Spleen (tissue), 11 donors: ENCODE results near the gene FAM83G. TPM values are rescaled to one million over a fixed set of nuclear protein-coding genes. Genes with fewer than 3 reads are reported as not detected.
"Not testable (repeated sequence)": the region's sequence is repeated elsewhere in the genome, so short reads cannot be mapped to it uniquely, and the experiment has no call there.

ENCODE experiments used
- DNase-seq: peaks from one replicate; pipeline ENCODE4 v3.0.0-alpha.2; 2020
- H3K27ac ChIP-seq, 8 donors: fragments of 200-600 bp; sonication (generic) in 7 of 8; 1 replicate in 4 of 8; 2 replicates in 4 of 8; pipeline versions ENCODE4 v1.5.0 to v1.8.0; 2016 to 2021; ENCODE audit warnings: inconsistent platforms in 4 of 8, mild to moderate bottlenecking in 4 of 8, moderate library complexity in 1 of 8
- H3K27me3 ChIP-seq, 7 donors: fragments of 200-600 bp; sonication (generic) in 6 of 7; replicated peaks in 1 of 7; 1 replicate in 4 of 7; 2 replicates in 3 of 7; pipeline versions ENCODE4 v1.5.0 to v1.8.0; 2016 to 2021; ENCODE audit warnings: inconsistent platforms in 3 of 7, mild to moderate bottlenecking in 1 of 7
- H3K36me3 ChIP-seq, 6 donors: fragments of 200-600 bp; sonication (generic) in 5 of 6; 1 replicate in 4 of 6; 2 replicates in 2 of 6; pipeline versions ENCODE4 v1.5.0 to v1.8.0; 2016 to 2021; ENCODE audit warnings: inconsistent platforms in 2 of 6
- H3K4me1 ChIP-seq, 6 donors: fragments of 200-600 bp; sonication (generic) in 5 of 6; 1 replicate in 3 of 6; 2 replicates in 3 of 6; pipeline versions ENCODE4 v1.5.0 to v1.8.0; 2016 to 2021; ENCODE audit warnings: inconsistent platforms in 3 of 6
- H3K4me3 ChIP-seq, 8 donors: fragments of 200-600 bp; sonication (generic) in 7 of 8; 1 replicate in 4 of 8; 2 replicates in 4 of 8; pipeline versions ENCODE4 v1.5.0 to v1.8.0; 2016 to 2021; ENCODE audit warnings: inconsistent platforms in 4 of 8, mild to moderate bottlenecking in 4 of 8, moderate library complexity in 2 of 8
- H3K9me3 ChIP-seq, 8 donors: fragments of 200-600 bp; sonication (generic) in 7 of 8; 1 replicate in 4 of 8; 2 replicates in 4 of 8; pipeline versions ENCODE4 v1.5.0 to v1.8.0; 2016 to 2021; ENCODE audit warnings: inconsistent platforms in 4 of 8
- CTCF ChIP-seq, 11 experiments: fragments of 200-600 bp in 7 of 11; fragments of 450-650 bp in 4 of 11; sonication (generic) in 4 of 11; IDR thresholded peaks in 8 of 11; conservative IDR thresholded peaks in 3 of 11; 1 replicate in 7 of 11; 2 replicates in 4 of 11; pipeline versions ENCODE4 v1.4.0 to v1.8.0; 2016 to 2021; ENCODE audit warnings: antibody characterized with exemption in 11 of 11, inconsistent platforms in 4 of 11, mild to moderate bottlenecking in 1 of 11
- WGBS, 5 donors: extraction: QIAGEN DNeasy Blood & Tissue Kit in 3 of 5; methylation state at CpG; one replicate each; pipeline versions ENCODE4 v1.1.5 to v1.1.7; 2013 to 2018; 5-methylcytosine and 5-hydroxymethylcytosine counted together
- intact Hi-C: fragments of 100-400 bp; cut with DNase I; formaldehyde crosslinking; loops from one replicate; pipeline ENCODE4 v1.15.0; 2023; ENCODE audit warnings: low total_unique reads
- polyA plus RNA-seq, 3 donors: library from polyadenylated mRNA; stranded (reverse); fragments of 200-250 nt; gene quantifications; one replicate each; pipeline ENCODE4 v1.2.1, GENCODE V29; 2013
- total RNA-seq, 7 donors: library from RNA; depleted of rRNA in 3 of 7; stranded (reverse); fragments of >200 nt in 3 of 7; fragmentation: NEBNext Ultra II Directional in 4 of 7; extraction: Animal tissue kit (Norgen Biotek cat#: 25700) in 4 of 7; gene quantifications; one replicate each; pipeline versions ENCODE4 v1.1.0 to v1.2.1, GENCODE V29; 2016 to 2021
- donor health status: healthy with polysubstance abuse.
- donor health status: DM: no; HTN: no; CAD: no; lungs with moderate emphysema.
- donor health status: DM: no; HTN: no; CAD: no.
- donor health status: Bipolar disorder and iron deficiency.
- donor health status: healthy.
- donor health status: DM: no; HTN: no; CAD: no.
- donor health status: DM: yes; HTN: yes; CAD: no.

FAM83G gene
- total and polyA plus RNA-seq, 10 donors: 1.3 to 5.4 (median 4.6) TPM

DNA sequence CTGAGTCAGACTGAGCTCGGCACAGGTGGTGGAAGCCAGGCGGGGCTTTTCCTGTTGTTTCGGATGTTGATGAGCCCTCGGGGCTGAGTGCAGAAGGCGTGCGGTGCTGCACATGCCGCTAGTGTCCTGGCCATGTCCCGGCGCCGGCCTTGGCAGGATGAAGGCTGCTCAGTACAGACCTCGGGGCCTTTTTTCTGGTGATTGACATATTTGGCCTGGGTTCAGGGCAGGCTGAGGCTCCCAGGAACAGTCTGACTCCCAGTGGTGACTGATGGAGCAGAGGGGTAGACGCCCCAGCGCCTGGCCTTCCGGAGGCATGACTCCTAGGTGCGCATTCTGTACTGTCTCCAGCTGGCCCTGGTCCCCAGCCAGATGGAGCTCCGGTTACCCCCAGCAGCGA is 33.4 kb upstream of the FAM83G start:
- H3K4me1 ChIP-seq, H3K4me3 ChIP-seq, H3K27ac ChIP-seq, H3K36me3 ChIP-seq, DNase-seq, intact Hi-C loops, H3K27me3 ChIP-seq, H3K9me3 ChIP-seq: not testable (repeated sequence)
- no CpG with 5 or more reads among the region's 17 CpGs for WGBS, 5 donors

GRCh38 chr17:19037547-19037946 is 33.0 kb upstream of the FAM83G start:
- H3K27ac ChIP-seq, DNase-seq, H3K4me3 ChIP-seq, intact Hi-C loops, H3K4me1 ChIP-seq, H3K36me3 ChIP-seq, H3K27me3 ChIP-seq, H3K9me3 ChIP-seq: not testable (repeated sequence)
- no CpG with 5 or more reads among the region's 6 CpGs for WGBS, 5 donors

GRCh38 chr17:19036186-19036585 is 31.6 kb upstream of the FAM83G start:
- H3K4me1 ChIP-seq, intact Hi-C loops, H3K36me3 ChIP-seq, H3K27ac ChIP-seq, DNase-seq, H3K4me3 ChIP-seq, H3K9me3 ChIP-seq, H3K27me3 ChIP-seq: not testable (repeated sequence)
- WGBS, 5 donors: no CpG with 5 or more reads among the region's 6 CpGs

DNA sequence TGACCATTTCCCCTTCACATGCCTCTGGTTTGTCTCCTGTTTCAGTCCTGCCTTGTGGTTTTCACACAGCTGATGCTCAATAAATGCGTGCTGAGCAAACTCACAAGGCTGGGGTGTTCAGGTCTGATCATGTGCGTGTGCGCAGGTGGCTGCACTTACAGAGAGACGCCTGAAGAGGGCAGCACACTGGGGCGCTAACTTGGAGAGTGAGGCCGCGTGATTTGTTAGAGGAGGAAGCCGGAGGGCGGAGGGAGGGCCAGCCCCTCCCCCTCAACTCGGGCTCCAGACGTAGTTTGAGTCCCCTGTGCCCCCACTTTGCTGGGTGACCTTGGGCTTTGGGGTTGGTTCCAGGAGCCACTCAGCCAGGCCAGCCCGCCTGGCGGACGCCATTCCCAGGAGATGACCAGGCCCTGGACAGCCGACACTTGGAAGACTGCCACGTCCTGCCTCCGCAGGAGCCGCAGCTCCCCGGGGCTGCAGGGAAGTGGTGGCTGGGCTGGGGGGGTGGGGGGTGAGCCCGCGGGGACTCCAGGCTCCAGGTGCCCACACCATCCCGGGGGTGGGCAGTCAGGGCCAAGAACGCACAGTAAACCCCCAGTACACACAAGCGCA is 27.9 kb upstream of the FAM83G start:
- DNase-seq, H3K4me1 ChIP-seq, H3K27ac ChIP-seq, H3K27me3 ChIP-seq, H3K4me3 ChIP-seq, H3K9me3 ChIP-seq, intact Hi-C loops, H3K36me3 ChIP-seq: not testable (repeated sequence)
- WGBS, 5 donors: 60% methylated on average over 1 of the region's 24 CpGs; no CpG with 5 or more reads in 4 of the 5 donors

- H3K27ac ChIP-seq, H3K27me3 ChIP-seq, H3K4me3 ChIP-seq, intact Hi-C loops, H3K36me3 ChIP-seq, H3K4me1 ChIP-seq, H3K9me3 ChIP-seq: not testable (repeated sequence)
- TF ChIP-seq CTCF (IDR thresholded peaks at IDR 0.05 in 8 of 11, conservative IDR thresholded peaks at IDR 0.05 in 3 of 11): peak in 6 of 11 experiments; percentile 17 to 51 (median 40)
- WGBS, 5 donors: no CpG with 5 or more reads among the region's 4 CpGs
- peak; percentile 78 for DNase-seq
Measured at GRCh38 chr17:19031729-19032128, 27.2 kb upstream of the FAM83G start.

DNA sequence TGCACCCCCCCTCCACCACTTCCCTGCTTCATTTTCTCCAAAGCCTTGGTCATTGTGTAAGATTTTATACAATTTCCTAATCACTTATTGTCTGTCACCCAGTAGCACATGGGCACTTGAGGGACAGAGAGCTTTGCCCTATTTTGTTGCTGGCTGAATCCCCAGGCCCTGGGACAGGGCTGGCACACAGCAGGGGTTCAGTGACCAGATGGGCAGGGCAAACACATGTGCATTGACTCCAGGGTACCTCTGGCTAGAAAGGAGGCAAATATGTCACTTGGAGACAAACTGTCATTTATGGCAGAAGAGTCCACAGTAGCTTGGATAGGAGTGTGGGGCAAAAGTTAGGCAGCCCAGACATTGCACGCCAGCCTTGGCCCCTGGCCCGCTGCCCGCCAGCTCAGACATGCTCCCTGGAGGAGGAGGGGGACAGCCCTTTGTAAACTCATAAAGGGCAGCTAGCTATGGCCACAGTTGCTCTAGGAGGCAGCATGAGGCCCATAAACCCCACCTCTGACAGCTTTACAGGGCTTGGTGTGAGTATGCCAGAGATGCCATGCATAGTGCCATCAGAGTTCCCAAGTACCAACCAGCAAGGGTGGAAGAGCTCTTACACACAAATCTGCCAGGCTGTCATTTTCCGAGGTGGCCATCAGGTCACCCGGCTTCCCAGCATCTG is 26.3 kb upstream of the FAM83G start:
- H3K27ac ChIP-seq, intact Hi-C loops, H3K9me3 ChIP-seq, DNase-seq, H3K4me3 ChIP-seq, H3K27me3 ChIP-seq, H3K36me3 ChIP-seq, H3K4me1 ChIP-seq: not testable (repeated sequence)
- 78 to 100% (median 88%) methylated on average over 1 to 2 of the region's 5 CpGs; no CpG with 5 or more reads in 2 of the 5 donors for WGBS, 5 donors

GRCh38 chr17:19029740-19030139 is 25.2 kb upstream of the FAM83G start:
- H3K27me3 ChIP-seq, intact Hi-C loops, H3K36me3 ChIP-seq, H3K4me3 ChIP-seq, H3K4me1 ChIP-seq, DNase-seq, H3K9me3 ChIP-seq, H3K27ac ChIP-seq: not testable (repeated sequence)
- 86 to 100% methylated on average over 1 to 2 of the region's 5 CpGs; no CpG with 5 or more reads in 3 of the 5 donors for WGBS, 5 donors

GRCh38 chr17:19028671-19029070 is 24.1 kb upstream of the FAM83G start:
- H3K4me1 ChIP-seq: peaks cover 0 to 17% (median 0%) of the 10 kb centered on the region in 6 donors
- H3K27ac ChIP-seq, DNase-seq, H3K9me3 ChIP-seq, H3K27me3 ChIP-seq, intact Hi-C loops, H3K4me3 ChIP-seq: not testable (repeated sequence)
- peaks cover 0 to 13% (median 7%) of the 10 kb centered on the region in 6 donors for H3K36me3 ChIP-seq
- WGBS, 5 donors: no CpG with 5 or more reads among the region's 11 CpGs
